HFFc6 (cell line): Measurements from ENCODE around the gene PIK3C2G. TPM values are rescaled to one million over a fixed set of nuclear protein-coding genes. Genes with fewer than 3 reads are reported as not detected.

ENCODE experiments used
- DNase-seq: peaks from one replicate; pipeline ENCODE4 v3.0.0-alpha.2; 2018
- H3K27ac Mint-ChIP-seq: 2 replicates; pipeline ENCODE4 v1.8.0; 2020; ENCODE audit warnings: mild to moderate bottlenecking, mixed read lengths
- H3K27me3 Mint-ChIP-seq: 2 replicates; pipeline ENCODE4 v1.8.0; 2021; ENCODE audit warnings: mild to moderate bottlenecking, moderate library complexity, mixed read lengths; ENCODE audit not compliant: insufficient read depth
- H3K36me3 Mint-ChIP-seq: 2 replicates; pipeline ENCODE4 v1.8.0; 2021; ENCODE audit warnings: low read depth, mixed read lengths
- H3K4me1 Mint-ChIP-seq: 2 replicates; pipeline ENCODE4 v1.8.0; 2020; ENCODE audit warnings: low read depth, mixed read lengths
- H3K4me3 Mint-ChIP-seq: 2 replicates; pipeline ENCODE4 v1.8.0; 2020; ENCODE audit warnings: mild to moderate bottlenecking, moderate library complexity, mixed read lengths
- H3K9me3 Mint-ChIP-seq: 2 replicates; pipeline ENCODE4 v1.8.0; 2020; ENCODE audit warnings: mild to moderate bottlenecking, mixed read lengths
- CTCF ChIP-seq: fragments of 200-600 bp; sonication (generic); IDR thresholded peaks from 2 replicates; pipeline ENCODE4 v1.5.0; 2021; ENCODE audit warnings: antibody characterized with exemption, mild to moderate bottlenecking
- total RNA-seq, 6 experiments: library from RNA; stranded (reverse); fragmentation: NEBNext Ultra II Directional; extraction: Animal tissue kit (Norgen Biotek cat#: 25700); gene quantifications; 2 replicates in 1 of 6; 3 replicates in 5 of 6; pipeline ENCODE4 v1.2.3, GENCODE V29; 2021

Gene PIK3C2G
- total RNA-seq, 6 experiments from 2014 or later: not detected

DNA sequence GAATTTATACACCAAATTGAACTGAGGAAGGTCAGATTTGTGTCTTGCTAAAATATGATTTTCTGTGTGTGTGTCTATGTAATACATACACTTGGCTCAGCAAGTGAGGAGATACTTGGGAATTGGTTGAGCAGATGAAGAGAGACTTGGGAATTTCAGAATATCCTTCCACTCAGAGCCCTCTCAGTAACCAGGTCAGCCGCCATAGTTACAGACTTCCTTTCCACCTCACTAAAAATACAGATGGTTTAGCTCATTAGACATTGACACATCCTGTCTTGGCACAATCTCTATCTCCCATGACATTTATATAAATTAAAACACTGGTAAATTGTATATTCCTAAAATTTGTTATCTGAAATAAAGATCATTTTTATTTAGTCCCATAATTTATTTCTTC, 15.9 kb downstream of the PIK3C2G start:
- DNase-seq: no peak
- H3K27me3 Mint-ChIP-seq: no peaks in the 10 kb centered on the region
- no peak overlapping the region for H3K4me3 Mint-ChIP-seq
- TF ChIP-seq CTCF: no peak
- H3K36me3 Mint-ChIP-seq: no peaks in the 10 kb centered on the region
- no peak overlapping the region for H3K27ac Mint-ChIP-seq
- peaks cover 30% of the 10 kb centered on the region for H3K4me1 Mint-ChIP-seq
- H3K9me3 Mint-ChIP-seq: no peaks in the 10 kb centered on the region

- H3K4me1 Mint-ChIP-seq: peaks cover 32% of the 10 kb centered on the region
Observed at GRCh38 chr12:18280728-18281127, 19.4 kb downstream of the PIK3C2G start.

GRCh38 chr12:18281941-18282340, 20.6 kb downstream of the PIK3C2G start:
- Mint-ChIP-seq H3K27ac (no peak overlapping the region), H3K36me3 (no peaks in the 10 kb centered on the region), H3K4me1 (peaks cover 20% of the 10 kb centered on the region), H3K4me3 (no peak overlapping the region), H3K27me3 (no peaks in the 10 kb centered on the region), H3K9me3 (no peaks in the 10 kb centered on the region)
- DNase-seq: no peak
- TF ChIP-seq CTCF: no peak

More at GRCh38 chr12:18280728-18281127, 19.4 kb downstream of the PIK3C2G start:
- H3K27me3 Mint-ChIP-seq: no peaks in the 10 kb centered on the region
- H3K4me3 Mint-ChIP-seq: no peak overlapping the region
- H3K9me3 Mint-ChIP-seq: no peaks in the 10 kb centered on the region
- H3K36me3 Mint-ChIP-seq: no peaks in the 10 kb centered on the region
- no peak for TF ChIP-seq CTCF
- no peak overlapping the region for H3K27ac Mint-ChIP-seq
- DNase-seq: no peak

- Mint-ChIP-seq H3K36me3 (no peaks in the 10 kb centered on the region), H3K9me3 (no peaks in the 10 kb centered on the region), H3K27me3 (no peaks in the 10 kb centered on the region), H3K27ac (no peak overlapping the region), H3K4me1 (peaks cover 12% of the 10 kb centered on the region), H3K4me3 (no peak overlapping the region)
- TF ChIP-seq CTCF: no peak
- DNase-seq: no peak
Observed at GRCh38 chr12:18283831-18284230, 22.5 kb downstream of the PIK3C2G start.

- Mint-ChIP-seq H3K27ac (no peak overlapping the region), H3K27me3 (no peaks in the 10 kb centered on the region), H3K36me3 (no peaks in the 10 kb centered on the region), H3K9me3 (no peaks in the 10 kb centered on the region), H3K4me1 (peaks cover 12% of the 10 kb centered on the region), H3K4me3 (no peak overlapping the region)
- TF ChIP-seq CTCF: no peak
- DNase-seq: no peak
Observed at GRCh38 chr12:18284386-18284785, 23.1 kb downstream of the PIK3C2G start.

DNA sequence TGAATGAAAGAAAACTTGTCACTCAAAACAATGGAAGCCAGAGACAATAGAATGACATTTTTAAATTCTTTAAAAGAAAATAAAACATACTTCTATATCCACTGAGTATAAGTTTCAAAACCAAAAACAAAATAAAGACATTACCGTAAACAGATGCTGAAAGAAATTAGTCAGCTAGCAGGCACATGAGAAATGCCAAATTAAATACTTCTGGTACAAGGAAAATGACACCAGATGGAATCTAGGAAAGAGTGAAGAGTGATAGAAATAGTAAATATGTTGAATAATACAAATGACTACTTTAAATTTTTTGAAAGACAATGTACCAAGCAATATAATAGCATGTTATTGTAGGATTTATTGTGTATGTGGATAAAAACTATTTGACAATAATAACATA, 23.8 kb downstream of the PIK3C2G start:
- H3K4me1 Mint-ChIP-seq: peaks cover 12% of the 10 kb centered on the region
- H3K4me3 Mint-ChIP-seq: no peak overlapping the region
- no peaks in the 10 kb centered on the region for H3K9me3 Mint-ChIP-seq
- H3K36me3 Mint-ChIP-seq: no peaks in the 10 kb centered on the region
- DNase-seq: no peak
- no peak for TF ChIP-seq CTCF
- no peak overlapping the region for H3K27ac Mint-ChIP-seq
- no peaks in the 10 kb centered on the region for H3K27me3 Mint-ChIP-seq
